GM23338 (cell line): ENCODE measurements around the gene SRPK2.

Experiments used
- CREB1 ChIP-seq: fragments of 250-450 bp; sonication (Bioruptor Pico); IDR thresholded peaks from 2 replicates; pipeline ENCODE4 v1.5.0; 2020; ENCODE audit warnings: low read depth, mild to moderate bottlenecking, moderate library complexity
- CTCF ChIP-seq, 2 experiments: fragments of 200-600 bp in 1 of 2; sonication (generic) in 1 of 2; conservative IDR thresholded peaks; 2 replicates each; pipeline versions ENCODE4 v1.5.1 to v1.6.1; 2016 to 2017; ENCODE audit warnings: antibody characterized with exemption in 2 of 2, low read depth in 2 of 2, mild to moderate bottlenecking in 2 of 2, moderate library complexity in 1 of 2
- EZH2 ChIP-seq: fragments of 200-600 bp; sonication (generic); IDR thresholded peaks from one replicate; pipeline ENCODE4 v1.8.0; 2017; ENCODE audit warnings: antibody characterized with exemption, mild to moderate bottlenecking, low read depth; ENCODE audit not compliant: unreplicated experiment
- EZH2phosphoT487 ChIP-seq: fragments of 200-600 bp; sonication (generic); IDR thresholded peaks from one replicate; pipeline ENCODE4 v1.8.1; 2018; ENCODE audit warnings: antibody characterized with exemption; ENCODE audit not compliant: unreplicated experiment
- JUNB ChIP-seq: IDR thresholded peaks from one replicate; pipeline ENCODE4 v1.6.1; 2016; ENCODE audit warnings: antibody characterized with exemption; ENCODE audit not compliant: unreplicated experiment
- POLR2AphosphoS5 ChIP-seq: IDR thresholded peaks from 2 replicates; pipeline ENCODE4 v1.6.1; 2016; ENCODE audit warnings: antibody characterized with exemption, low read depth
- TF ChIP-seq, protein P1 (sequence below): IDR thresholded peaks from one replicate; pipeline ENCODE4 v1.6.1; 2018; ENCODE audit warnings: antibody characterized with exemption; ENCODE audit not compliant: unreplicated experiment
- TF ChIP-seq, protein P2 (sequence below): fragments of 250-450 bp; sonication (Bioruptor Pico); IDR thresholded peaks from 2 replicates; pipeline ENCODE4 v1.5.0; 2020; ENCODE audit warnings: mild to moderate bottlenecking, moderate library complexity

DNA sequence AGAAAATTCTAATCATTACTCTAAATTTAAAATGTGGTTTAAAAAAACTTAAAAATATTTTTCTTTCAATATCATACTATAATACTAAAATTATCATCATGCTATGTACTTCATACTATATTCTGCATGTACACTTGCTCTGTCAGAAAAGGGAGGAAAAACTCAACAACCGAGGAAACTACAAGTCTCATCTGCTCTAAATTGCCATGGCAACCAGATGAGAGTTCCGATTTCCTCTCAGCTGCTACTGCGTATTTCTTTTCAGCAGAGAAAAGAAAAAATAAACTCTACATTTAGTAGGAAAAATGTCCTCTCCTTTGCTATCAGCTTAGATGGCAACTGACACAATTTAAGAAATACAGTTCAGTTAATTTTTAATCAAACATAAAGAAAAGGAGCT lies 178.9 kb downstream of the SRPK2 start:
- TF ChIP-seq POLR2AphosphoS5 = no peak
- TF ChIP-seq, protein P1, sequence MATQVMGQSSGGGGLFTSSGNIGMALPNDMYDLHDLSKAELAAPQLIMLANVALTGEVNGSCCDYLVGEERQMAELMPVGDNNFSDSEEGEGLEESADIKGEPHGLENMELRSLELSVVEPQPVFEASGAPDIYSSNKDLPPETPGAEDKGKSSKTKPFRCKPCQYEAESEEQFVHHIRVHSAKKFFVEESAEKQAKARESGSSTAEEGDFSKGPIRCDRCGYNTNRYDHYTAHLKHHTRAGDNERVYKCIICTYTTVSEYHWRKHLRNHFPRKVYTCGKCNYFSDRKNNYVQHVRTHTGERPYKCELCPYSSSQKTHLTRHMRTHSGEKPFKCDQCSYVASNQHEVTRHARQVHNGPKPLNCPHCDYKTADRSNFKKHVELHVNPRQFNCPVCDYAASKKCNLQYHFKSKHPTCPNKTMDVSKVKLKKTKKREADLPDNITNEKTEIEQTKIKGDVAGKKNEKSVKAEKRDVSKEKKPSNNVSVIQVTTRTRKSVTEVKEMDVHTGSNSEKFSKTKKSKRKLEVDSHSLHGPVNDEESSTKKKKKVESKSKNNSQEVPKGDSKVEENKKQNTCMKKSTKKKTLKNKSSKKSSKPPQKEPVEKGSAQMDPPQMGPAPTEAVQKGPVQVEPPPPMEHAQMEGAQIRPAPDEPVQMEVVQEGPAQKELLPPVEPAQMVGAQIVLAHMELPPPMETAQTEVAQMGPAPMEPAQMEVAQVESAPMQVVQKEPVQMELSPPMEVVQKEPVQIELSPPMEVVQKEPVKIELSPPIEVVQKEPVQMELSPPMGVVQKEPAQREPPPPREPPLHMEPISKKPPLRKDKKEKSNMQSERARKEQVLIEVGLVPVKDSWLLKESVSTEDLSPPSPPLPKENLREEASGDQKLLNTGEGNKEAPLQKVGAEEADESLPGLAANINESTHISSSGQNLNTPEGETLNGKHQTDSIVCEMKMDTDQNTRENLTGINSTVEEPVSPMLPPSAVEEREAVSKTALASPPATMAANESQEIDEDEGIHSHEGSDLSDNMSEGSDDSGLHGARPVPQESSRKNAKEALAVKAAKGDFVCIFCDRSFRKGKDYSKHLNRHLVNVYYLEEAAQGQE = no peak
- no peak for TF ChIP-seq JUNB
- no peak for TF ChIP-seq CTCF (conservative IDR thresholded peaks at IDR 0.05; ENCODE audit: low read depth in 2 of 2)
- no peak for TF ChIP-seq EZH2phosphoT487
- TF ChIP-seq EZH2 = no peak
- TF ChIP-seq CREB1 (CRISPR knock-in tag) = no peak
- TF ChIP-seq, protein P2, sequence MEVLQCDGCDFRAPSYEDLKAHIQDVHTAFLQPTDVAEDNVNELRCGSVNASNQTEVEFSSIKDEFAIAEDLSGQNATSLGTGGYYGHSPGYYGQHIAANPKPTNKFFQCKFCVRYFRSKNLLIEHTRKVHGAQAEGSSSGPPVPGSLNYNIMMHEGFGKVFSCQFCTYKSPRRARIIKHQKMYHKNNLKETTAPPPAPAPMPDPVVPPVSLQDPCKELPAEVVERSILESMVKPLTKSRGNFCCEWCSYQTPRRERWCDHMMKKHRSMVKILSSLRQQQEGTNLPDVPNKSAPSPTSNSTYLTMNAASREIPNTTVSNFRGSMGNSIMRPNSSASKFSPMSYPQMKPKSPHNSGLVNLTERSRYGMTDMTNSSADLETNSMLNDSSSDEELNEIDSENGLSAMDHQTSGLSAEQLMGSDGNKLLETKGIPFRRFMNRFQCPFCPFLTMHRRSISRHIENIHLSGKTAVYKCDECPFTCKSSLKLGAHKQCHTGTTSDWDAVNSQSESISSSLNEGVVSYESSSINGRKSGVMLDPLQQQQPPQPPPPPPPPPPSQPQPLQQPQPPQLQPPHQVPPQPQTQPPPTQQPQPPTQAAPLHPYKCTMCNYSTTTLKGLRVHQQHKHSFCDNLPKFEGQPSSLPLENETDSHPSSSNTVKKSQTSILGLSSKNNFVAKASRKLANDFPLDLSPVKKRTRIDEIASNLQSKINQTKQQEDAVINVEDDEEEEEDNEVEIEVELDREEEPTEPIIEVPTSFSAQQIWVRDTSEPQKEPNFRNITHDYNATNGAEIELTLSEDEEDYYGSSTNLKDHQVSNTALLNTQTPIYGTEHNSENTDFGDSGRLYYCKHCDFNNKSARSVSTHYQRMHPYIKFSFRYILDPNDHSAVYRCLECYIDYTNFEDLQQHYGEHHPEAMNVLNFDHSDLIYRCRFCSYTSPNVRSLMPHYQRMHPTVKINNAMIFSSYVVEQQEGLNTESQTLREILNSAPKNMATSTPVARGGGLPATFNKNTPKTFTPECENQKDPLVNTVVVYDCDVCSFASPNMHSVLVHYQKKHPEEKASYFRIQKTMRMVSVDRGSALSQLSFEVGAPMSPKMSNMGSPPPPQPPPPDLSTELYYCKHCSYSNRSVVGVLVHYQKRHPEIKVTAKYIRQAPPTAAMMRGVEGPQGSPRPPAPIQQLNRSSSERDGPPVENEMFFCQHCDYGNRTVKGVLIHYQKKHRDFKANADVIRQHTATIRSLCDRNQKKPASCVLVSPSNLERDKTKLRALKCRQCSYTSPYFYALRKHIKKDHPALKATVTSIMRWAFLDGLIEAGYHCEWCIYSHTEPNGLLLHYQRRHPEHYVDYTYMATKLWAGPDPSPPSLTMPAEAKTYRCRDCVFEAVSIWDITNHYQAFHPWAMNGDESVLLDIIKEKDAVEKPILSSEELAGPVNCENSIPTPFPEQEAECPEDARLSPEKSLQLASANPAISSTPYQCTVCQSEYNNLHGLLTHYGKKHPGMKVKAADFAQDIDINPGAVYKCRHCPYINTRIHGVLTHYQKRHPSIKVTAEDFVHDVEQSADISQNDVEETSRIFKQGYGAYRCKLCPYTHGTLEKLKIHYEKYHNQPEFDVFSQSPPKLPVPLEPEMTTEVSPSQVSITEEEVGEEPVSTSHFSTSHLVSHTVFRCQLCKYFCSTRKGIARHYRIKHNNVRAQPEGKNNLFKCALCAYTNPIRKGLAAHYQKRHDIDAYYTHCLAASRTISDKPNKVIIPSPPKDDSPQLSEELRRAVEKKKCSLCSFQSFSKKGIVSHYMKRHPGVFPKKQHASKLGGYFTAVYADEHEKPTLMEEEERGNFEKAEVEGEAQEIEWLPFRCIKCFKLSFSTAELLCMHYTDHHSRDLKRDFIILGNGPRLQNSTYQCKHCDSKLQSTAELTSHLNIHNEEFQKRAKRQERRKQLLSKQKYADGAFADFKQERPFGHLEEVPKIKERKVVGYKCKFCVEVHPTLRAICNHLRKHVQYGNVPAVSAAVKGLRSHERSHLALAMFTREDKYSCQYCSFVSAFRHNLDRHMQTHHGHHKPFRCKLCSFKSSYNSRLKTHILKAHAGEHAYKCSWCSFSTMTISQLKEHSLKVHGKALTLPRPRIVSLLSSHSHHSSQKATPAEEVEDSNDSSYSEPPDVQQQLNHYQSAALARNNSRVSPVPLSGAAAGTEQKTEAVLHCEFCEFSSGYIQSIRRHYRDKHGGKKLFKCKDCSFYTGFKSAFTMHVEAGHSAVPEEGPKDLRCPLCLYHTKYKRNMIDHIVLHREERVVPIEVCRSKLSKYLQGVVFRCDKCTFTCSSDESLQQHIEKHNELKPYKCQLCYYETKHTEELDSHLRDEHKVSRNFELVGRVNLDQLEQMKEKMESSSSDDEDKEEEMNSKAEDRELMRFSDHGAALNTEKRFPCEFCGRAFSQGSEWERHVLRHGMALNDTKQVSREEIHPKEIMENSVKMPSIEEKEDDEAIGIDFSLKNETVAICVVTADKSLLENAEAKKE (CRISPR knock-in tag) = no peak
